T-helper 1 cell (primary cell): ENCODE measurements around the gene DLGAP4.

Source experiments
- DNase-seq, 5 donors: peaks; one replicate each; pipeline ENCODE4 v3.0.0-alpha.2; 2012 to 2020

Gene DLGAP4

GRCh38 chr20:36274181-36274841, 31.8 kb upstream of the DLGAP4 start:
- DNase-seq: no peak

- DNase-seq: no peak
These were observed 31.1 kb upstream of the DLGAP4 start for GRCh38 chr20:36275011-36275410.

GRCh38 chr20:36275441-36276189, 30.5 kb upstream of the DLGAP4 start:
- DNase-seq: no peak

GRCh38 chr20:36277546-36277945, 28.6 kb upstream of the DLGAP4 start:
- no peak for DNase-seq

GRCh38 chr20:36279362-36279761, 26.8 kb upstream of the DLGAP4 start:
- no peak for DNase-seq

GRCh38 chr20:36279776-36280175, 26.4 kb upstream of the DLGAP4 start:
- DNase-seq: no peak

- no peak for DNase-seq
These were observed 24.3 kb upstream of the DLGAP4 start for GRCh38 chr20:36281785-36282380.

GRCh38 chr20:36284751-36285150, 21.4 kb upstream of the DLGAP4 start:
- DNase-seq: no peak

GRCh38 chr20:36285746-36286447, 20.2 kb upstream of the DLGAP4 start:
- no peak for DNase-seq

GRCh38 chr20:36297656-36298055, 8.5 kb upstream of the DLGAP4 start:
- DNase-seq: no peak

- no peak for DNase-seq
These were observed 8.1 kb upstream of the DLGAP4 start for GRCh38 chr20:36298061-36298460.

GRCh38 chr20:36298795-36299339, 7.3 kb upstream of the DLGAP4 start:
- no peak for DNase-seq

- DNase-seq: no peak
These were observed 6.7 kb upstream of the DLGAP4 start for GRCh38 chr20:36299459-36299858.

- DNase-seq: no peak
These were observed 4.6 kb upstream of the DLGAP4 start for GRCh38 chr20:36301359-36302119.

GRCh38 chr20:36303020-36303595, 3.0 kb upstream of the DLGAP4 start:
- DNase-seq: no peak

GRCh38 chr20:36303831-36304230, 2.3 kb upstream of the DLGAP4 start:
- no peak for DNase-seq

GRCh38 chr20:36304786-36305495, 1.2 kb upstream of the DLGAP4 start:
- DNase-seq: no peak

GRCh38 chr20:36306553-36307411, 643 bp downstream of the DLGAP4 start:
- no peak for DNase-seq

GRCh38 chr20:36307412-36308325, 1.5 kb downstream of the DLGAP4 start:
- DNase-seq: no peak
